ENCODE measurements around the gene PPP2R2B.

PPP2R2B gene

DNA sequence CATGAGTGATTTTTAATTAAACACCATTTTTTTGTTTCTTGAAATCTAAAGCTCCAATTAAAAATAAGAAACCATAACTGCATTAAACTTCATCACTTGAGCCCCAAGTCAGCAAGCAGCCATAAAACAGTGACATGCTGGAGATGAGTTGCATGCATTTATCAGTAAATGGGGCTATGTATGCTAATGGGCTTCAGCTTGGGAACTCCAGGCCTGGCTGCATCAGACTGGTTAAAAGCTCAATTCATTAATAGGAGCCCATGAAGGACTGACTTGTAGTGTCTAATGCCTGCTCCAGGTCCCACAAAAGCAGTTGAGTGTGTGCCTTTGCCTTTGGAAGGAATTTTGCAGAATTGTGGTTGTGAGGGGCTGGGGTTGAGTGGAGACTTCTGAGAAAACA lies 328.9 kb downstream of the PPP2R2B start:
- TF ChIP-seq CREB1 (IDR thresholded peaks at IDR 0.05; ENCODE audit: low read depth) (no peak), TCF12 (IDR thresholded peaks at IDR 0.05; ENCODE audit: low read depth) (no peak), TEAD4 (IDR thresholded peaks at IDR 0.05) (no peak), FOXM1 (IDR thresholded peaks at IDR 0.05; ENCODE audit: borderline replicate concordance, low read depth) (no peak), ZBTB7A (IDR thresholded peaks at IDR 0.05; ENCODE audit: low read depth) (no peak), YY1 (IDR thresholded peaks at IDR 0.05; ENCODE audit: low read depth) (no peak)

DNA sequence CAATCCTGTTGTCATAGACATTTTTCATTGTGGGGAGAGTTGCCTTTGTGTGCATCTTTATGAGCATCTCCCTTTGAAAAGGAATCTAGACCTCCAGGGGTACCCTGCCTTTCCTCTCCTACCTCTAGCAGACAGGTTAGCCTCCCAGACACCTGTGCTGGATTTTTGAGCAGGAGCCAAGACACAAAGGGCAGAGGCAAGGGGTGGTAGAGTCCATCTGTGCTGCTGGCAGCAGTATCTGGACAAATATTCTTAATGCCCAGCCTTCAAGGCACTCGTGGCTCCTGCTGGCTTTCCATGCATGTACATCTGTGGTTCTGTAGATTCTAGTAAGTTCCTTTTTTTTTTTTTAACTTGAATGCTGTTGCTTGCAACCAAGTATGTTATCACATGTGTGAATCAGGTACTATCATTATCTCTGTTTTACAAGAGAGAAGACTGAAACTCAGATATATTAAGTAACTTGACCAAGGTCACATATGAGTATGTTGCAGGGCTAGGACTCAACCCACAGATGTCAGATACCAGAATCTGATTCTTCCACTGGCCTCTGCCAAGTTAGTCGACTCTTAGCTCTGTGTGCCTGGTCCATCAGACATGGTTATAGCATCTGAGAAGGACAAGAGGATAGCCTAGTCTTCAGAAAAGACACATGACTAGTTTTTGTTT lies 329.6 kb downstream of the PPP2R2B start:
- TF ChIP-seq, protein P1, sequence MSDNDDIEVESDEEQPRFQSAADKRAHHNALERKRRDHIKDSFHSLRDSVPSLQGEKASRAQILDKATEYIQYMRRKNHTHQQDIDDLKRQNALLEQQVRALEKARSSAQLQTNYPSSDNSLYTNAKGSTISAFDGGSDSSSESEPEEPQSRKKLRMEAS (IDR thresholded peaks at IDR 0.05): no peak
- TF ChIP-seq TCF12 (IDR thresholded peaks at IDR 0.05; ENCODE audit: low read depth) (no peak), EP300 (IDR thresholded peaks at IDR 0.05; ENCODE audit: borderline replicate concordance) (no peak), TAF1 (IDR thresholded peaks at IDR 0.05; ENCODE audit: low read depth) (no peak), TEAD4 (IDR thresholded peaks at IDR 0.05) (no peak)

DNA sequence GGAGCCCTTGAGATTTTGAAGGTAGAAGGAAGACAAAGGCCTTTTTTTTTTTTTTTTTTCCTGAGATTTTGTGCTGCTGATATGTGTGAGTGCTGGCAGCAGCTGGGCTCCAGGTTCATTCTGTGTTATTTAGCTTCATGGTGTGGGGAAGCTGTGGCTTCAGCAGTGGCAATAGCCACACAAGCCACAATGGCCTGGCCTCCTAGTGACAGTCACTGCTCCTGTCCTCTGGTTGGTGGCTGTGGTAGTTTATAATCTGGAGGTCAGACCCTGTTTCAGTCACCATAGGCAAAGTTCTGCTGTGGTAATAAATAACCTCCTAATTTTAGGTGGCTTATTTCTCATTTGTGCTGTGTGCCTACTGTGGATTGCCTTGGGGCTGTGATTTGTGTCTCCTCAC lies 334.3 kb downstream of the PPP2R2B start:
- TF ChIP-seq FOXM1 (IDR thresholded peaks at IDR 0.05; ENCODE audit: borderline replicate concordance, low read depth): no peak
- no peak for TF ChIP-seq YY1 (IDR thresholded peaks at IDR 0.05; ENCODE audit: low read depth)
- TF ChIP-seq EP300 (IDR thresholded peaks at IDR 0.05; ENCODE audit: borderline replicate concordance): no peak
- TF ChIP-seq, protein P2, sequence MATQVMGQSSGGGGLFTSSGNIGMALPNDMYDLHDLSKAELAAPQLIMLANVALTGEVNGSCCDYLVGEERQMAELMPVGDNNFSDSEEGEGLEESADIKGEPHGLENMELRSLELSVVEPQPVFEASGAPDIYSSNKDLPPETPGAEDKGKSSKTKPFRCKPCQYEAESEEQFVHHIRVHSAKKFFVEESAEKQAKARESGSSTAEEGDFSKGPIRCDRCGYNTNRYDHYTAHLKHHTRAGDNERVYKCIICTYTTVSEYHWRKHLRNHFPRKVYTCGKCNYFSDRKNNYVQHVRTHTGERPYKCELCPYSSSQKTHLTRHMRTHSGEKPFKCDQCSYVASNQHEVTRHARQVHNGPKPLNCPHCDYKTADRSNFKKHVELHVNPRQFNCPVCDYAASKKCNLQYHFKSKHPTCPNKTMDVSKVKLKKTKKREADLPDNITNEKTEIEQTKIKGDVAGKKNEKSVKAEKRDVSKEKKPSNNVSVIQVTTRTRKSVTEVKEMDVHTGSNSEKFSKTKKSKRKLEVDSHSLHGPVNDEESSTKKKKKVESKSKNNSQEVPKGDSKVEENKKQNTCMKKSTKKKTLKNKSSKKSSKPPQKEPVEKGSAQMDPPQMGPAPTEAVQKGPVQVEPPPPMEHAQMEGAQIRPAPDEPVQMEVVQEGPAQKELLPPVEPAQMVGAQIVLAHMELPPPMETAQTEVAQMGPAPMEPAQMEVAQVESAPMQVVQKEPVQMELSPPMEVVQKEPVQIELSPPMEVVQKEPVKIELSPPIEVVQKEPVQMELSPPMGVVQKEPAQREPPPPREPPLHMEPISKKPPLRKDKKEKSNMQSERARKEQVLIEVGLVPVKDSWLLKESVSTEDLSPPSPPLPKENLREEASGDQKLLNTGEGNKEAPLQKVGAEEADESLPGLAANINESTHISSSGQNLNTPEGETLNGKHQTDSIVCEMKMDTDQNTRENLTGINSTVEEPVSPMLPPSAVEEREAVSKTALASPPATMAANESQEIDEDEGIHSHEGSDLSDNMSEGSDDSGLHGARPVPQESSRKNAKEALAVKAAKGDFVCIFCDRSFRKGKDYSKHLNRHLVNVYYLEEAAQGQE (IDR thresholded peaks at IDR 0.05; ENCODE audit: low read depth): no peak
- no peak for TF ChIP-seq NFIC (IDR thresholded peaks at IDR 0.05)
- no peak for TF ChIP-seq CREB1 (IDR thresholded peaks at IDR 0.05; ENCODE audit: low read depth)
- no peak for TF ChIP-seq TCF12 (IDR thresholded peaks at IDR 0.05; ENCODE audit: low read depth)
- no peak for TF ChIP-seq ZBTB7A (IDR thresholded peaks at IDR 0.05; ENCODE audit: low read depth)
- TF ChIP-seq EGR1 (IDR thresholded peaks at IDR 0.05): no peak
- TF ChIP-seq TAF1 (IDR thresholded peaks at IDR 0.05; ENCODE audit: low read depth): no peak
- no peak for TF ChIP-seq CEBPB (IDR thresholded peaks at IDR 0.05)
- TF ChIP-seq RAD21 (IDR thresholded peaks at IDR 0.05; ENCODE audit: low read depth): no peak

DNA sequence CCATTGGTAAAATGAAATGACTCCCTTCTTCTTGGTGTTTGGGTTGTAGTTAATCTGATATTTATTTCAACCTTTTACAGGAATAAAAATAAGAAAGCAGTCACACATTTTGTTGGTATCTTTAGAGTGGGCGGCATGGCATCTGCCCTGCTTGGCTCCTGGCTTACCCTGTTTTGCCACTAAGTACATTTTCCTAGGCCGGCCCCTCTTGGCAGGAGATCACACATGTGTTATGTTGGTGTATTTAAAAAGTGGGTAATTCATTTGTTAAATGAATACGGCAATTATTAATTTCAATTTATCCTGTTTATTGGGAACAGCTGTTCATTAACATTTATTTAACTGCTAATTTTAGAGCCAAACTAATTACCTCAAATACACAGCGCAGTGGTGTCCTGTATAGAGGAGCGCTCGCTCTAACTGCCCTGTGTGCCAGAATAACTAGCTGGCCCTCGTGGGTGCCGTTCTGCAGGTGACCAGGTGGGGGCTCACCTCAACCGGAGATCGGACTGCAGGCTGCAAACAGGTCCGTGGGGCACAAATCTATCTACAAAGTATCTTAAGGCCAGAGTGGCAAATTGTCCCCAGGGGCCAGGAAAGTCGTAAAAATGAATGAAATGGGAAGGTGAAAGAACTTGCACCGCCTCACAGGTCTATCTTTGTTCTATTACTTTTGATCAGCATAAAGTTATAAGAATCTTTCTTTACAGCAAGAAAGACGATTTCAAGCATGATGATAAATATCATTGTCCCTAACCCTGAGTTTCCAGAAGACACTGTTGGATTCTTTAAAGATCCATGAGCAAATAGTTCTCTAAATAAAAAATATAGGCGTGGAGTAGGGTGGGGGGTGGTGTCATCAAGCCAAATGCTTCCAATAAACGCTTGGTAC lies 336.4 kb downstream of the PPP2R2B start:
- TF ChIP-seq TAF1 (IDR thresholded peaks at IDR 0.05; ENCODE audit: low read depth) (no peak), RAD21 (IDR thresholded peaks at IDR 0.05; ENCODE audit: low read depth) (peak; percentile 91)

DNA sequence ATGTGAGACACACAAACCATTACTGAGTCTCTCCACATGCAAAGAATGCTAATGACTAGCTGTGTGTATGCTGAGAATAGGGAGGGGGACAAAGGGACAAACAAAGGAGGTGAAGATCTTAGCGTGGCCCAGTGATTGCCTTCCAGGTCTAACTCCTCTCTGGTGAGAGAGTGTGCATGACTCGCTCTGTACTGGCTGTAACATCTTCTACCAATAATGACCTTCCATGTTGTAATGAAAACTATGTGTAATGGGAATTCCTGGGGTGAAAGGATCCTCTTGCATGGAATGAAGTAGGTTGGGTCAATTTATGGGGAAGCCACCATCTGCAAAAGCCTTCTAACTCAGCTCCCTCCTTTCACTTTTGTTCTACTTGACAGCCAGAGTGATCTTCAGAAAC lies 338.1 kb downstream of the PPP2R2B start:
- no peak for TF ChIP-seq EGR1 (IDR thresholded peaks at IDR 0.05)
- TF ChIP-seq FOXM1 (IDR thresholded peaks at IDR 0.05; ENCODE audit: borderline replicate concordance, low read depth): no peak
- no peak for TF ChIP-seq TAF1 (IDR thresholded peaks at IDR 0.05; ENCODE audit: low read depth)
- no peak for TF ChIP-seq TEAD4 (IDR thresholded peaks at IDR 0.05)

DNA sequence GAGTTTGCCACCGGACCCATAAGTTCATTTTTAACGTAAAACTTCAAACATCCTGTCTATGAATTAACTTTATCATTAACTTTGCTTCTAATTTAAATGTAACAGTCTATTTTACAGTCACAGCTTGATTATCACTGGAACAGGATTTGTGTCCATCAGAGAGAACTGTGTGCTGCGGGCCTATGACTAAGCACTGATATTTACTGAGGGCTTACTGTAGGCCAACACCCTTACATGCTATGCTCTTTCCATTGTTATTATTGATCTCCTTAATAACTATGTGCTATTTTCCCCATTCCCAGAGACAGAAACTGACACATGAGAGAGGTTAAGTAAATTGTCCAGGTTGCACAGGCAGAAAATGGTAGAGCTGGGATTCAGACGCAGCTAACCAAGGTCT lies 338.6 kb downstream of the PPP2R2B start:
- TF ChIP-seq EP300 (IDR thresholded peaks at IDR 0.05; ENCODE audit: borderline replicate concordance) (no peak), RAD21 (IDR thresholded peaks at IDR 0.05; ENCODE audit: low read depth) (no peak), EGR1 (IDR thresholded peaks at IDR 0.05) (no peak), YY1 (IDR thresholded peaks at IDR 0.05; ENCODE audit: low read depth) (no peak), TEAD4 (IDR thresholded peaks at IDR 0.05) (no peak), CREB1 (IDR thresholded peaks at IDR 0.05; ENCODE audit: low read depth) (no peak), TAF1 (IDR thresholded peaks at IDR 0.05; ENCODE audit: low read depth) (no peak)
- TF ChIP-seq, protein P1 (IDR thresholded peaks at IDR 0.05): no peak

DNA sequence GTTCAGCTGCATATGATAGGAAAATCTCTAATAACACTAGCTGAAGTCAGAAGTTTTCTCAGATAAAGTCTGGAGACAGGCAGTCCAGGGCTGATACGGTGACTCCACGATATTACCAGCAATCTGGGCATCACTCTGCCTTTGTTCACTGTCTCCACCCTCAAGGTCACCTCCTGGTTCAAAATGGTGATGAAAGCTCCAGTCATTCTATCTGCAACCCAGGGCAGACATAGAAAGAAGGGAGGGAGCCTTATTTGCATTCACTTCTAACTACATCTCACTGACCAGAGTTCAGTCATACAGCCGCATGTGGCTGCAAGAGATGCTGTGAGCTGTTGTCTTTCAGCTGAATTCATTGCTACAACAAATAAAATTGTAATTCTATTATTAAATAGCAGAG lies 340.1 kb downstream of the PPP2R2B start:
- no peak for TF ChIP-seq CEBPB (IDR thresholded peaks at IDR 0.05)
- no peak for TF ChIP-seq YY1 (IDR thresholded peaks at IDR 0.05; ENCODE audit: low read depth)
- TF ChIP-seq RAD21 (IDR thresholded peaks at IDR 0.05; ENCODE audit: low read depth): no peak
- TF ChIP-seq NFIC (IDR thresholded peaks at IDR 0.05): no peak
- no peak for TF ChIP-seq EP300 (IDR thresholded peaks at IDR 0.05; ENCODE audit: borderline replicate concordance)
- TF ChIP-seq EGR1 (IDR thresholded peaks at IDR 0.05): no peak

DNA sequence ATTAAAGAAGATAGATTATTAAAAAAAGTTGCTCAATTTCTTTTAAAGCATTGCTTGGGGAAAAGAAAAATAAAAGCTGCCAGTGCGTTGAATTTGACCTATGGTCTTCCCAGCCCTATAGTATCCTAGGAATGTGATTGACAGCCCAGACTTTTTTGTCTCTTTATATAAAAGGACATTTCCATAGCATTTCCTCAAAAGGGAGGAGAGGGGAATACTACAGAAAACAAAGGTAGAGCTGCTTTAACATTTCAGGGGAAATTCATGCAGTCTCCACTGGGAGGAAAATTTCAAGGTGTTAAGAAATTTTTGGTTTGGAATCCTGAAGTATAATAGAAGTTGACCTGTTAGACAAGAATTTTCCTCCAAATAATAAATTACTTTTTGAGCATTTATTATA lies 344.7 kb downstream of the PPP2R2B start:
- TF ChIP-seq YY1 (IDR thresholded peaks at IDR 0.05; ENCODE audit: low read depth) (no peak), FOXM1 (IDR thresholded peaks at IDR 0.05; ENCODE audit: borderline replicate concordance, low read depth) (no peak)

DNA sequence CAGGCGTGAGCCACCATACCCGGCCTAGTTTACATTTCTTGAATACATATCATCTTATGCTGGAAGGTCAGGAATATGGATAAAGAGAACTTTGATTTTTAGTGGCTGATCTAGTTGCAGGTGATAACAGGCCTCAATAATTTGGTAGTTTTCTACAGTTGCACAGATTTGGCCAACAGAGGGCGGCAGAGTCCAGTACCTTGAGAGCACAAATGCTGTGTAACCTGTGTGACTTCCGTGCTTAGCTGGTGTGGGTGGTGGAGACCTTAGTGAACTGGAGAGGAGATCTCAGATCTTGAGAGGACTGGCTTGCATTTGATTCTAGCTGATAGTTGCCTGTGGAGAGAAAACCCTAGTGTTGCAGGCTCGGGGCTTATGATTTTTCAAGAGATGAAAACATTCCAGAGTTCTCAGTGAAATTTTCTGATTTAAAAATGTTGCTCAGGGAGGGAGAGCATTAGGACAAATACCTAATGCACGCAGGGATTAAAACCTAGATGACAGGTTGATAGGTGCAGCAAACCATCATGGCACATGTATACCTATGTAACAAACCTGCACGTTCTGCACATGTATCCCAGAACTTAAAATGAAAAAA lies 345.2 kb downstream of the PPP2R2B start:
- TF ChIP-seq RAD21 (IDR thresholded peaks at IDR 0.05; ENCODE audit: low read depth) (peak; percentile 87), YY1 (IDR thresholded peaks at IDR 0.05; ENCODE audit: low read depth) (no peak)
